ENCODE data around the gene ZNF646. TPM values are rescaled to one million over a fixed set of nuclear protein-coding genes. Genes with fewer than 3 reads are reported as not detected.
A peak's percentile ranks its signal among the peaks of the same experiment; 100 is the strongest.

The ZNF646 gene
- total and polyA plus RNA-seq, 2 donors (not counting 3 experiments of a cell fraction or from before 2014, with no cell fraction given) = 4.1 to 15.9 TPM

- FAIRE-seq (no peak), DNase-seq (ENCODE audit: low read depth, low spot score) (peak; percentile 13)
- Histone ChIP-seq H3K4me2 (ENCODE audit: insufficient read depth, low read length) (no peak overlapping the region), H4K20me1 (replicated peaks; ENCODE audit: control insufficient read depth, extremely low read depth, insufficient read depth, low read length) (no peaks in the 10 kb centered on the region), H3K9ac (replicated peaks; ENCODE audit: extremely low read depth, insufficient read depth, low read length) (no peak overlapping the region), H3K79me2 (ENCODE audit: control insufficient read depth, insufficient read depth, low read length) (peaks cover 16% of the 10 kb centered on the region), H3K27me3 (ENCODE audit: control insufficient read depth in 2 of 2, insufficient read depth in 2 of 2, low read length in 2 of 2) (no peaks in the 10 kb centered on the region), H3K9me1 (replicated peaks; ENCODE audit: control insufficient read depth, extremely low read depth, insufficient read depth, low read length) (no peaks in the 10 kb centered on the region), H3K4me1 (ENCODE audit: control insufficient read depth, extremely low read depth, insufficient read depth, low read length) (peaks cover 12% of the 10 kb centered on the region), H3K4me3 (replicated peaks in 1 of 3; ENCODE audit: insufficient read depth in 1 of 3, low read depth in 1 of 3, low read length in 3 of 3) (no peak overlapping the region), H3K9me3 (replicated peaks; ENCODE audit: control insufficient read depth, insufficient read depth, low read length) (no peaks in the 10 kb centered on the region), H3K27ac (ENCODE audit: insufficient read depth, low read depth, low read length) (no peak overlapping the region), H2AFZ (ENCODE audit: low read depth, low read length) (no peak overlapping the region), H3K36me3 (ENCODE audit: control insufficient read depth in 2 of 2, extremely low read depth in 1 of 2, insufficient read depth in 2 of 2, low read length in 2 of 2) (peaks cover 10 to 31% of the 10 kb centered on the region in 2 experiments)
- POLR2A ChIA-PET = no interaction called here
- dilution Hi-C loops (cut with MboI; ENCODE audit: extremely low pct_ligation_motif_present, low sequenced_read_pairs) (no loop called here), intact Hi-C loops (cut with micrococcal nuclease) (no loop called here)
- CTCF ChIA-PET = interaction anchor here (0.8 to 1.0 kb wide), 2 partner anchors 13 to 29 kb away, joined by 3 read pairs; no protein-coding TSS in a partner anchor
- no TSS peak for BruUV-seq (replicated peaks)
- TF ChIP-seq MAX (IDR thresholded peaks at IDR 0.05; ENCODE audit: insufficient read depth, insufficient read length) (no peak), MYC (IDR thresholded peaks at IDR 0.05; ENCODE audit: low read depth, low read length) (no peak), CTCF (IDR thresholded peaks at IDR 0.05; ENCODE audit: extremely low read depth in 1 of 2, insufficient read depth in 1 of 2, low read depth in 1 of 2, low read length in 2 of 2) (no peak)
Observed at GRCh38 chr16:31113121-31114120, 39.2 kb downstream of the ZNF646 start.

Measured in endothelial cell of umbilical vein (primary cell).